Psoas muscle (tissue), 8 donors: Measurements from ENCODE around the gene FBXW8. TPM values are rescaled to one million over a fixed set of nuclear protein-coding genes. Genes with fewer than 3 reads are reported as not detected.

Source experiments
- ATAC-seq, 4 donors: fragments of 200-7000 bp; cut with Tn5 transposase; one replicate each; pipeline ENCODE4 v1.9.1; 2020; ENCODE audit warnings: moderate library complexity in 3 of 4, mild to moderate bottlenecking in 2 of 4
- DNase-seq, 2 donors: peaks; one replicate each; pipeline ENCODE4 v3.0.0-alpha.2; 2020
- H3K27ac ChIP-seq: fragments of 200-600 bp; one replicate; pipeline ENCODE4 v1.8.0; 2022
- H3K27me3 ChIP-seq, 3 donors: fragments of 200-600 bp in 1 of 3; one replicate each; pipeline versions ENCODE4 v1.6.1 to v1.8.0; 2013 to 2022; ENCODE audit warnings: low read length in 2 of 3, mild to moderate bottlenecking in 2 of 3, moderate library complexity in 1 of 3; ENCODE audit not compliant: insufficient read depth in 3 of 3
- H3K36me3 ChIP-seq, 2 donors: fragments of 200-600 bp in 1 of 2; one replicate each; pipeline versions ENCODE4 v1.6.1 to v1.8.0; 2013 to 2022; ENCODE audit warnings: low read depth in 1 of 2, mild to moderate bottlenecking in 1 of 2, moderate library complexity in 1 of 2; ENCODE audit not compliant: insufficient read depth in 1 of 2
- H3K4me1 ChIP-seq: fragments of 200-600 bp; one replicate; pipeline ENCODE4 v1.8.0; 2022
- H3K4me3 ChIP-seq: fragments of 200-600 bp; one replicate; pipeline ENCODE4 v1.8.0; 2022; ENCODE audit warnings: mild to moderate bottlenecking
- H3K9me3 ChIP-seq: fragments of 200-600 bp; one replicate; pipeline ENCODE4 v1.8.0; 2022
- CTCF ChIP-seq: fragments of 200-600 bp; IDR thresholded peaks from one replicate; pipeline ENCODE4 v1.8.0; 2022; ENCODE audit warnings: antibody characterized with exemption
- WGBS, 3 donors: extraction: QIAGEN DNeasy Blood & Tissue Kit; methylation state at CpG; one replicate each; pipeline versions ENCODE4 v1.1.6 to v1.1.7; 2013; 5-methylcytosine and 5-hydroxymethylcytosine counted together
- intact Hi-C, 2 donors: fragments of 100-400 bp; cut with DNase I; formaldehyde crosslinking; loops; one replicate each; pipeline versions ENCODE4 v1.11.0 to v1.14.2; 2022
- polyA plus RNA-seq, 3 donors: library from polyadenylated mRNA; stranded (reverse); fragments of 200-250 nt; gene quantifications; one replicate each; pipeline ENCODE4 v1.2.3, GENCODE V29; 2013
- total RNA-seq, 4 donors: library from RNA; stranded (reverse); fragmentation: NEBNext Ultra II Directional in 2 of 4; extraction: Animal tissue kit (Norgen Biotek cat#: 25700) in 2 of 4; gene quantifications; one replicate each; pipeline versions ENCODE4 v1.2.1 to v1.2.4, GENCODE V29; 2021 to 2023
- donor health status: healthy with polysubstance abuse.
- donor health status: DM: no; HTN: no; CAD: no; lungs with moderate emphysema.
- donor health status: Bipolar disorder and iron deficiency.
- donor health status: healthy.
- donor health status: DM: yes; HTN: yes; CAD: no.
- donor health status: DM: no; HTN: no; CAD: no.
- donor health status: DM: no; HTN: no; CAD: no.
- donor health status: DM: yes; HTN: yes; CAD: no.

Gene FBXW8
- total and polyA plus RNA-seq, 7 donors, result 1.1 to 5.7 (median 3.0) TPM

GRCh38 chr12:117033382-117034221, 122.9 kb downstream of the FBXW8 start:
- H3K36me3 ChIP-seq, result peaks cover 2 to 16% of the 10 kb centered on the region in 2 donors
- TF ChIP-seq CTCF, result no peak
- peak; percentile 40 to 78 (median 62) for ATAC-seq
- intact Hi-C loops, result no loop called here
- no peak for DNase-seq
- no peaks in the 10 kb centered on the region for H3K9me3 ChIP-seq
- H3K4me3 ChIP-seq, result peak overlapping the region; percentile 39
- peaks cover 7% of the 10 kb centered on the region for H3K4me1 ChIP-seq
- H3K27me3 ChIP-seq, result peaks cover 0 to 11% (median 2%) of the 10 kb centered on the region in 3 donors
- no peak overlapping the region for H3K27ac ChIP-seq
- 32 to 37% (median 36%) methylated on average over 24 of the region's 24 CpGs for WGBS, 3 donors

GRCh38 chr12:117034249-117034648, 123.5 kb downstream of the FBXW8 start:
- TF ChIP-seq CTCF, result no peak
- 66 to 75% (median 69%) methylated on average over 10 of the region's 10 CpGs for WGBS, 3 donors
- DNase-seq (no peak), ATAC-seq (no peak)
- Histone ChIP-seq H3K27me3 (peaks cover 0 to 11% (median 2%) of the 10 kb centered on the region in 3 donors), H3K36me3 (peaks cover 0 to 10% of the 10 kb centered on the region in 2 donors), H3K9me3 (no peaks in the 10 kb centered on the region), H3K4me3 (no peak overlapping the region), H3K27ac (no peak overlapping the region), H3K4me1 (peaks cover 7% of the 10 kb centered on the region)
- intact Hi-C loops, result no loop called here

- intact Hi-C loops, result no loop called here
- Histone ChIP-seq H3K27ac (no peak overlapping the region), H3K4me3 (no peak overlapping the region), H3K36me3 (peaks cover 0 to 5% of the 10 kb centered on the region in 2 donors), H3K9me3 (no peaks in the 10 kb centered on the region), H3K4me1 (peaks cover 7% of the 10 kb centered on the region), H3K27me3 (peaks cover 0 to 14% (median 2%) of the 10 kb centered on the region in 3 donors)
- no peak for TF ChIP-seq CTCF
- DNase-seq (no peak), ATAC-seq (no peak)
- 75 to 83% (median 78%) methylated on average over 17 of the region's 17 CpGs for WGBS, 3 donors
These were observed 124.0 kb downstream of the FBXW8 start for GRCh38 chr12:117034701-117035151.

DNA sequence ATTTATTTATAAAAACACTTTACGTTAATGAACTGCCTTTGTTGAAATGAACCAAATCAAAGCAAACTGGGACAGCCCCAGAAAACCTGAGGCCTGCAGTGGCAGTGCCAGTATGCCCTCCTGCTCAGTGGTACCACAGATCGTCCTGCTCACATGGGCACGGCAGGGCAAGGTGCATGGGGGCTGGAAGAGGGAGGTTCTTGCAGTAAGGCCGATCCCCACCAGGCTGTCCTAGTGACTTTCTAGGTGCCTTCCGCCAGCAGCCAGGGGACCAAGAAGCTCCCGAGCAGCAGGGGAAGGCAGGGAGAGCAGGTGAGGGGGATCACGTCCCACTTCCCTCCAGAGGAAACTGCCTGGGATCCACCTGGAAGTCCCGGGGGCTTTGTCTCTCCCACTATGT, 124.5 kb downstream of the FBXW8 start:
- Histone ChIP-seq H3K36me3 (no peaks in the 10 kb centered on the region), H3K27me3 (peaks cover 0 to 19% (median 2%) of the 10 kb centered on the region in 3 donors), H3K4me3 (no peak overlapping the region), H3K9me3 (no peaks in the 10 kb centered on the region), H3K27ac (no peak overlapping the region), H3K4me1 (peaks cover 7% of the 10 kb centered on the region)
- ATAC-seq (no peak), DNase-seq (no peak)
- intact Hi-C loops, result no loop called here
- no peak for TF ChIP-seq CTCF
- 77 to 88% (median 86%) methylated on average over 7 to 8 of the region's 8 CpGs for WGBS, 3 donors
